NCI-H1436 (cell line): ENCODE results near the gene S100A2.
A peak's percentile ranks its signal among the peaks of the same experiment; 100 is the strongest.

ENCODE experiments used
- DNase-seq: peaks from one replicate; lab custom pipeline; 2025; lab: John Stamatoyannopoulos, UW

The S100A2 gene

GRCh38 chr1:153545067-153546055, 20.3 kb downstream of the S100A2 start, which contains the start of gene S100A4:
Gene S100A4 (minus strand): TSS chr1:153545806. CDS start chr1:153544794, 1,012 bp downstream.
- DNase-seq: peak; percentile 88

- no peak for DNase-seq
Measured at GRCh38 chr1:153544453-153545066, 21.1 kb downstream of the S100A2 start.

- DNase-seq: no peak
Measured at GRCh38 chr1:153543736-153544135, 21.9 kb downstream of the S100A2 start.

- DNase-seq: no peak
Measured at GRCh38 chr1:153542956-153543711, 22.5 kb downstream of the S100A2 start.

- no peak for DNase-seq
Measured at GRCh38 chr1:153541641-153542590, 23.7 kb downstream of the S100A2 start.

- no peak for DNase-seq
Measured at GRCh38 chr1:153540394-153541361, 25.0 kb downstream of the S100A2 start, which contains the start of gene S100A5. Gene S100A5 (minus strand): TSS chr1:153540934. CDS start chr1:153540191, 743 bp downstream.

- no peak for DNase-seq
Measured at GRCh38 chr1:153539395-153540093, 26.1 kb downstream of the S100A2 start.

GRCh38 chr1:153538315-153538821, 27.3 kb downstream of the S100A2 start:
- DNase-seq: peak; percentile 61

GRCh38 chr1:153537376-153537730, 28.3 kb downstream of the S100A2 start:
- DNase-seq: no peak

GRCh38 chr1:153536671-153537375, 28.8 kb downstream of the S100A2 start:
- no peak for DNase-seq

- peak; percentile 55 for DNase-seq
Measured at GRCh38 chr1:153536012-153536670, 29.5 kb downstream of the S100A2 start.

GRCh38 chr1:153535242-153536011, 30.2 kb downstream of the S100A2 start, which contains the start of gene S100A6:
Gene S100A6 (minus strand): TSS chr1:153535991. CDS start chr1:153535339, 652 bp downstream.
- no peak for DNase-seq

- no peak for DNase-seq
Measured at GRCh38 chr1:153534925-153535241, 30.8 kb downstream of the S100A2 start.

GRCh38 chr1:153534226-153534924, 31.3 kb downstream of the S100A2 start:
- DNase-seq: no peak

- DNase-seq: no peak
Measured at GRCh38 chr1:153533689-153534201, 31.9 kb downstream of the S100A2 start.
